H7 (cell line): ENCODE results near the gene NID2. TPM values are rescaled to one million over a fixed set of nuclear protein-coding genes. Genes with fewer than 3 reads are reported as not detected.

ENCODE experiments used
- DNase-seq: peaks from one replicate; pipeline ENCODE4 v3.0.0; 2012
- H3K27me3 ChIP-seq: 2 replicates; pipeline ENCODE4 v1.6.0; 2011; ENCODE audit warnings: mild to moderate bottlenecking, low read length; ENCODE audit not compliant: control insufficient read depth, insufficient read depth
- H3K36me3 ChIP-seq: replicated peaks from 2 replicates; pipeline ENCODE4 v1.5.1; 2011; ENCODE audit warnings: low read length; ENCODE audit not compliant: control insufficient read depth, insufficient read depth
- H3K4me3 ChIP-seq: 2 replicates; pipeline ENCODE4 v1.5.1; 2011; ENCODE audit warnings: low read depth, mild to moderate bottlenecking, control low read depth, low read length, moderate library complexity; ENCODE audit not compliant: insufficient read depth
- total RNA-seq: library from RNA; depleted of rRNA; stranded (reverse); fragments of >200 nt; shearing (Covaris generic); gene quantifications from 2 replicates; pipeline ENCODE4 v1.2.3, GENCODE V29; 2014

NID2 gene
- total RNA-seq, 1 experiment from 2014 or later, result 5.1 TPM

- Histone ChIP-seq H3K36me3 (no peaks in the 10 kb centered on the region), H3K27me3 (no peaks in the 10 kb centered on the region), H3K4me3 (no peak overlapping the region)
- DNase-seq, result no peak
Measured at GRCh38 chr14:52091928-52092327, 23.1 kb upstream of the NID2 start.

DNA sequence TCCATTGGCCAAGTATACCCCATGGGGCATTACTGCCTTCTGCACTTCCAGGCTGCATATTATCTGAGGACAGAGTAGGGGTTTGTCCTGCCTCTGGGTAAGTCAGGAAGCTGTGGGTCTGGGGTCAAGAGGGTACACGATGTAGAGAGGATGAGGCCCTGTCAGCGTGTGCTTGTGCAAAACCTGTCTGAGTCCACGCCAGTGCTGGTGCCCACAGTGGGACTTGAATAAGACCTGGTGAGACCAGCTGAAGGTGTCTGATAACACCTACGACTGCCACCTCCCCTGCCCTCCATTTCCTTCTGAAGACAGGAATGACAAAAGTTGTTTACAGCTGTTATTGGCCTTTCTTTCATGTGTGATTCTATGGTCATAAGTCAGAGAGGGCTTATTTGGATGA lies 22.1 kb upstream of the NID2 start:
- no peaks in the 10 kb centered on the region for H3K36me3 ChIP-seq
- no peaks in the 10 kb centered on the region for H3K27me3 ChIP-seq
- no peak for DNase-seq
- no peak overlapping the region for H3K4me3 ChIP-seq

DNA sequence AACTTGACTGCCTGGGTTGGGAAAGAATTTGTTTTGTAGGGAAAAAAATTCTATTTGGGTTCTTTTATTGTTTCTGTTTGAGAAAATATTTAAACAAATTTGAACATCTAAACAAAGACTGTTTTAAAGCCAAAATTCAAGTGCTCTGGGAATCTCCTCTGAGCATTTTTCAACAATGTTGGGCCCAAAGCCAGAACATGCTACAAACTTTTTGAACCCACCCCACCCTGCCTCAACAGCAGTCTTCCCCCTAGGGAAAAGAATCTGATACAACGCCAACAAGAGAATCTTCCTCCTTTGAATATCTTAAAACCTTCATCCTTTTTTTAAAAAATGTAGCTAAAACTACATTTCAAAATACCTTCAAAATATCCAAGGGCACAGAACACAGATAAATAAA lies 20.4 kb upstream of the NID2 start:
- Histone ChIP-seq H3K4me3 (no peak overlapping the region), H3K27me3 (no peaks in the 10 kb centered on the region), H3K36me3 (no peaks in the 10 kb centered on the region)
- no peak for DNase-seq

GRCh38 chr14:52086711-52087110 lies 17.9 kb upstream of the NID2 start:
- DNase-seq, result no peak

GRCh38 chr14:52082903-52083302 lies 14.0 kb upstream of the NID2 start:
- Histone ChIP-seq H3K4me3 (no peak overlapping the region), H3K36me3 (no peaks in the 10 kb centered on the region), H3K27me3 (no peaks in the 10 kb centered on the region)
- no peak for DNase-seq

More at GRCh38 chr14:52086711-52087110, 17.9 kb upstream of the NID2 start:
- Histone ChIP-seq H3K36me3 (no peaks in the 10 kb centered on the region), H3K27me3 (no peaks in the 10 kb centered on the region), H3K4me3 (no peak overlapping the region)

DNA sequence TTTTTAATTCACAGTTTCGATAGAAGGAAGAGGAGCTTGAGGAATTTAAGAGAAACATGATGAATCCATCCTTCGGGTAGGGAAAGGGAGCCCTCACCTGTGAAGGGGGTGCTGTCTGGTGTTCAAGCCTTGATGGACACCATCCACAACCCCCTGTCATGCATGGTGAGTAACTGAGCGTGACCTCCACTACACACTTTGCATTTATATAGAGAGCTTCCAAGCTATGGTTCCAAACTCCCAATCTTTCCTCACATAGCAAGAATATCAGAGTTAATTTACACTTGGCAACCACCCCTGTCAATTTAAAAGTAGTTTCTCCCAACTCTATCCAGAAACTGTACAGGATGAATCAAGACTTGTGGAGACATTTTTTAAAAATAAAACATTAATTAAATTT lies 13.1 kb upstream of the NID2 start:
- H3K27me3 ChIP-seq, result no peaks in the 10 kb centered on the region
- no peak for DNase-seq
- no peak overlapping the region for H3K4me3 ChIP-seq
- no peaks in the 10 kb centered on the region for H3K36me3 ChIP-seq

GRCh38 chr14:52080808-52081755 lies 12.2 kb upstream of the NID2 start:
- H3K27me3 ChIP-seq, result no peaks in the 10 kb centered on the region
- no peak for DNase-seq
- no peaks in the 10 kb centered on the region for H3K36me3 ChIP-seq
- H3K4me3 ChIP-seq, result no peak overlapping the region

- no peaks in the 10 kb centered on the region for H3K27me3 ChIP-seq
- H3K36me3 ChIP-seq, result no peaks in the 10 kb centered on the region
- no peak overlapping the region for H3K4me3 ChIP-seq
- DNase-seq, result no peak
Measured at GRCh38 chr14:52080158-52080800, 11.4 kb upstream of the NID2 start.

- no peak for DNase-seq
- Histone ChIP-seq H3K4me3 (no peak overlapping the region), H3K27me3 (no peaks in the 10 kb centered on the region), H3K36me3 (no peaks in the 10 kb centered on the region)
Measured at GRCh38 chr14:52079239-52079959, 10.5 kb upstream of the NID2 start.

DNA sequence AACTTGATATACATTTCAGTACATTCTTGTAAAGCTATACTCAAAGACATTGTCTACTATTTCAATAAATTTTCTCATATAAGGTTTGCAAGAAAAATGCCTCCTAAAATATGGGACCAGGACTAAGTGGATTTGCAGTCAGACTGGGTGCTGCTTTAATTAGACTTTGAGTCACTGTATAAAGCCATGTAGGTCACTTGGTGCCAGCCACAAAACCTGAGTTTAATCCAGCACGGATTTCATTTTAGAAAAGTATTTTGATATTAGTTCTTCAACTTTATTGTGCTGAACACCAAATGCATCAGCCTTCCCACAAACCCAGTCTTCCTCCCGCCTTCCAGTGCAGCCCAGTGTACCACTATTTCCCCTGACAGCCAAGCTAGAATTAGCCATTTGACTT lies 9.9 kb upstream of the NID2 start:
- Histone ChIP-seq H3K36me3 (no peaks in the 10 kb centered on the region), H3K4me3 (no peak overlapping the region), H3K27me3 (no peaks in the 10 kb centered on the region)
- DNase-seq, result no peak

GRCh38 chr14:52078095-52078531 lies 9.3 kb upstream of the NID2 start:
- no peaks in the 10 kb centered on the region for H3K36me3 ChIP-seq
- no peaks in the 10 kb centered on the region for H3K27me3 ChIP-seq
- H3K4me3 ChIP-seq, result no peak overlapping the region
- no peak for DNase-seq

DNA sequence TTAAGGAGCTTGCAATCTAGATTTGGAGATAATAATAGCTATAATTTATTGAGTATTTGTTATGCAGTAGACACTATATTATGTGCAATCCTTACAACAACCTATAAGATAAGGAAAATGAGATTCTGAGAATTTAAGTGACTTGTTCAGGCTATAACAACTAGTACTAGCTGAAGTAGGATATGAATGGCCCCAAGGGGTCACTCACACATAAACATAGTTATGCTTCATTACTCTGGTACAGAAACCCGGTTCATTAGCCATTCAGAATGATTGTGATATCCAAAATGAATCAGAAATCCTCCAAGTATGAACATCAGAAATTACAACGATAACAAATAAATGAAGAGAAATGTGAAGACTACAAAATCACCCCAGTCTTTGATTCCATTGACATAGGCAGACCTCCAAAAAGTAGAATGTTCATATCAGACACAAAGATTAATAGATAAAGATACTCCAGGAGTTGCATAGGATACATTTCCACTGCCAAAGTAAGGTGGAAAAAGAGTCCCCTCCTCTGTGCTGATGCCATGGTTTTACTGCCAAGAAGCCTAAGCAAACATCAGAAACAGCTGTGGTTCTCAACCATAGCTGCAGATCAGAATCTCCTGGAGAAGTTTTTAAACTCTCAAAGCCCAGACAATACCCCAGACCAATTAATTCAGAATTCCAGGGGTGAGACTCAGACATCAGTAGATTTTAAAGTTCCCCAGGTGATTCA lies 8.6 kb upstream of the NID2 start:
- Histone ChIP-seq H3K36me3 (no peaks in the 10 kb centered on the region), H3K4me3 (no peak overlapping the region), H3K27me3 (no peaks in the 10 kb centered on the region)
- no peak for DNase-seq

- Histone ChIP-seq H3K27me3 (peaks cover 2% of the 10 kb centered on the region), H3K36me3 (no peaks in the 10 kb centered on the region), H3K4me3 (no peak overlapping the region)
- DNase-seq, result no peak
Measured at GRCh38 chr14:52076334-52076733, 7.5 kb upstream of the NID2 start.

- no peak for DNase-seq
- Histone ChIP-seq H3K27me3 (peaks cover 10% of the 10 kb centered on the region), H3K4me3 (no peak overlapping the region), H3K36me3 (no peaks in the 10 kb centered on the region)
Measured at GRCh38 chr14:52075371-52075770, 6.5 kb upstream of the NID2 start.
